Measurements from ENCODE around the gene ANKRD24.

The ANKRD24 gene

GRCh38 chr19:4229179-4229931 lies 46.9 kb downstream of the ANKRD24 start, which contains the start of gene EBI3 (continued):
- TF ChIP-seq ZBTB49 (tag by site-specific recombination; IDR thresholded peaks at IDR 0.05; ENCODE audit: low read depth) (no peak), GLIS1 (tag by site-specific recombination; IDR thresholded peaks at IDR 0.05) (peak; percentile 84), ZNF776 (tag by site-specific recombination; IDR thresholded peaks at IDR 0.05; ENCODE audit: borderline replicate concordance) (no peak), ZNF530 (tag by site-specific recombination; IDR thresholded peaks at IDR 0.05; ENCODE audit: low read depth) (no peak), OSR2 (tag by site-specific recombination; IDR thresholded peaks at IDR 0.05) (no peak), GLIS2 (tag by site-specific recombination; IDR thresholded peaks at IDR 0.05) (peak; percentile 82), EGR2 (tag by site-specific recombination; IDR thresholded peaks at IDR 0.05; ENCODE audit: low read depth) (peak; percentile 77), ZNF114 (tag by site-specific recombination; IDR thresholded peaks at IDR 0.05) (no peak), MYNN (tag by site-specific recombination; IDR thresholded peaks at IDR 0.05; ENCODE audit: borderline replicate concordance) (no peak), OVOL3 (tag by site-specific recombination; IDR thresholded peaks at IDR 0.05) (no peak), ZNF223 (tag by site-specific recombination; IDR thresholded peaks at IDR 0.05) (no peak), ZNF433 (tag by site-specific recombination; IDR thresholded peaks at IDR 0.05; ENCODE audit: low read depth) (no peak), ZFP3 (tag by site-specific recombination; IDR thresholded peaks at IDR 0.05; ENCODE audit: low read depth) (no peak), SCRT1 (tag by site-specific recombination; IDR thresholded peaks at IDR 0.05; ENCODE audit: borderline replicate concordance) (no peak), ZNF510 (tag by site-specific recombination; IDR thresholded peaks at IDR 0.05; ENCODE audit: insufficient replicate concordance) (no peak), ZFHX2 (tag by site-specific recombination; conservative IDR thresholded peaks at IDR 0.05) (peak; percentile 76), ZNF629 (tag by site-specific recombination; IDR thresholded peaks at IDR 0.05) (no peak), ZBTB1 (tag by site-specific recombination; IDR thresholded peaks at IDR 0.05) (no peak), WT1 (tag by site-specific recombination; IDR thresholded peaks at IDR 0.05) (no peak), ZNF544 (tag by site-specific recombination; IDR thresholded peaks at IDR 0.05) (no peak), ZNF660 (tag by site-specific recombination; IDR thresholded peaks at IDR 0.05) (no peak), YY1 (tag by site-specific recombination; IDR thresholded peaks at IDR 0.05) (no peak), ZNF335 (tag by site-specific recombination; conservative IDR thresholded peaks at IDR 0.05) (no peak), ZNF37A (tag by site-specific recombination; IDR thresholded peaks at IDR 0.05) (no peak), ZNF426 (tag by site-specific recombination; IDR thresholded peaks at IDR 0.05) (no peak), ZNF266 (tag by site-specific recombination; IDR thresholded peaks at IDR 0.05; ENCODE audit: low read depth) (no peak), ZBTB26 (tag by site-specific recombination; optimal IDR thresholded peaks at IDR 0.05) (no peak)
- TF ChIP-seq, protein P1, sequence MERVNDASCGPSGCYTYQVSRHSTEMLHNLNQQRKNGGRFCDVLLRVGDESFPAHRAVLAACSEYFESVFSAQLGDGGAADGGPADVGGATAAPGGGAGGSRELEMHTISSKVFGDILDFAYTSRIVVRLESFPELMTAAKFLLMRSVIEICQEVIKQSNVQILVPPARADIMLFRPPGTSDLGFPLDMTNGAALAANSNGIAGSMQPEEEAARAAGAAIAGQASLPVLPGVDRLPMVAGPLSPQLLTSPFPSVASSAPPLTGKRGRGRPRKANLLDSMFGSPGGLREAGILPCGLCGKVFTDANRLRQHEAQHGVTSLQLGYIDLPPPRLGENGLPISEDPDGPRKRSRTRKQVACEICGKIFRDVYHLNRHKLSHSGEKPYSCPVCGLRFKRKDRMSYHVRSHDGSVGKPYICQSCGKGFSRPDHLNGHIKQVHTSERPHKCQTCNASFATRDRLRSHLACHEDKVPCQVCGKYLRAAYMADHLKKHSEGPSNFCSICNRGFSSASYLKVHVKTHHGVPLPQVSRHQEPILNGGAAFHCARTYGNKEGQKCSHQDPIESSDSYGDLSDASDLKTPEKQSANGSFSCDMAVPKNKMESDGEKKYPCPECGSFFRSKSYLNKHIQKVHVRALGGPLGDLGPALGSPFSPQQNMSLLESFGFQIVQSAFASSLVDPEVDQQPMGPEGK (tag by site-specific recombination; IDR thresholded peaks at IDR 0.05) = 0 out of 2 replicates have a peak, but pooled peaks have one; percentile 57
- TF ChIP-seq, protein P2, sequence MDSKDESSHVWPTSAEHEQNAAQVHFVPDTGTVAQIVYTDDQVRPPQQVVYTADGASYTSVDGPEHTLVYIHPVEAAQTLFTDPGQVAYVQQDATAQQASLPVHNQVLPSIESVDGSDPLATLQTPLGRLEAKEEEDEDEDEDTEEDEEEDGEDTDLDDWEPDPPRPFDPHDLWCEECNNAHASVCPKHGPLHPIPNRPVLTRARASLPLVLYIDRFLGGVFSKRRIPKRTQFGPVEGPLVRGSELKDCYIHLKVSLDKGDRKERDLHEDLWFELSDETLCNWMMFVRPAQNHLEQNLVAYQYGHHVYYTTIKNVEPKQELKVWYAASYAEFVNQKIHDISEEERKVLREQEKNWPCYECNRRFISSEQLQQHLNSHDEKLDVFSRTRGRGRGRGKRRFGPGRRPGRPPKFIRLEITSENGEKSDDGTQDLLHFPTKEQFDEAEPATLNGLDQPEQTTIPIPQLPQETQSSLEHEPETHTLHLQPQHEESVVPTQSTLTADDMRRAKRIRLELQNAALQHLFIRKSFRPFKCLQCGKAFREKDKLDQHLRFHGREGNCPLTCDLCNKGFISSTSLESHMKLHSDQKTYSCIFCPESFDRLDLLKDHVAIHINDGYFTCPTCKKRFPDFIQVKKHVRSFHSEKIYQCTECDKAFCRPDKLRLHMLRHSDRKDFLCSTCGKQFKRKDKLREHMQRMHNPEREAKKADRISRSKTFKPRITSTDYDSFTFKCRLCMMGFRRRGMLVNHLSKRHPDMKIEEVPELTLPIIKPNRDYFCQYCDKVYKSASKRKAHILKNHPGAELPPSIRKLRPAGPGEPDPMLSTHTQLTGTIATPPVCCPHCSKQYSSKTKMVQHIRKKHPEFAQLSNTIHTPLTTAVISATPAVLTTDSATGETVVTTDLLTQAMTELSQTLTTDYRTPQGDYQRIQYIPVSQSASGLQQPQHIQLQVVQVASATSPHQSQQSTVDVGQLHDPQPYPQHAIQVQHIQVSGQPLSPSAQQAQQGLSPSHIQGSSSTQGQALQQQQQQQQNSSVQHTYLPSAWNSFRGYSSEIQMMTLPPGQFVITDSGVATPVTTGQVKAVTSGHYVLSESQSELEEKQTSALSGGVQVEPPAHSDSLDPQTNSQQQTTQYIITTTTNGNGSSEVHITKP (tag by site-specific recombination; IDR thresholded peaks at IDR 0.05) = peak; percentile 35; the same call in 1 of the 2 replicates
- TF ChIP-seq, protein P3, sequence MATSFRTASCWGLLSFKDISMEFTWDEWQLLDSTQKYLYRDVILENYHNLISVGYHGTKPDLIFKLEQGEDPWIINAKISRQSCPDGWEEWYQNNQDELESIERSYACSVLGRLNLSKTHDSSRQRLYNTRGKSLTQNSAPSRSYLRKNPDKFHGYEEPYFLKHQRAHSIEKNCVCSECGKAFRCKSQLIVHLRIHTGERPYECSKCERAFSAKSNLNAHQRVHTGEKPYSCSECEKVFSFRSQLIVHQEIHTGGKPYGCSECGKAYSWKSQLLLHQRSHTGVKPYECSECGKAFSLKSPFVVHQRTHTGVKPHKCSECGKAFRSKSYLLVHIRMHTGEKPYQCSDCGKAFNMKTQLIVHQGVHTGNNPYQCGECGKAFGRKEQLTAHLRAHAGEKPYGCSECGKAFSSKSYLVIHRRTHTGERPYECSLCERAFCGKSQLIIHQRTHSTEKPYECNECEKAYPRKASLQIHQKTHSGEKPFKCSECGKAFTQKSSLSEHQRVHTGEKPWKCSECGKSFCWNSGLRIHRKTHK (tag by site-specific recombination; IDR thresholded peaks at IDR 0.05) = no peak
